Measurements from ENCODE around the gene HIVEP3. TPM values are rescaled to one million over a fixed set of nuclear protein-coding genes. Genes with fewer than 3 reads are reported as not detected.

Gene HIVEP3
- total RNA-seq, 1 donor from 2014 or later: 3.6 TPM

DNA sequence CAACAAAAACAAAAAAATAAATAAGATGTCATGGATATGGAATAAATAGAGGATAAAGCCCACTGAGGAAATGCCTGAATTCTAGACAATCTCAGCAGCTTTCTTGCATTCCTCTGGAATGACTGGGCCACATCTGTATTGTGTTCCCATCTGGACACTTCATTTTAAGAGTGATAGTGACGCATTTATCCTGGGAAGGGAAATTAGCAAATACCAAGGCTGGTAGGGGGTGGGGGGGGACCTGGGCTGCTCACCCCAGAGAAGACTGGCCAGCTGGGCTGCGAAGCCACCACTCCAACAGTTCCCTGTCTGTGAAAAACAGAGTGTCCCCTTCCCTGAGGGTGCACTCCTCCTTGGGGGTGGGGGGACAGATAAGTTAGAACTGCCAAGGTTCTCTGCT is 106.3 kb downstream of the HIVEP3 start:
- Mint-ChIP-seq H3K27me3 (ENCODE audit: low read depth) (no peaks in the 10 kb centered on the region), H3K36me3 (ENCODE audit: low read depth) (no peaks in the 10 kb centered on the region), H3K4me3 (ENCODE audit: unreplicated experiment) (no peak overlapping the region), H3K27ac (ENCODE audit: unreplicated experiment) (peak overlapping the region; percentile 69), H3K9me3 (ENCODE audit: low read depth) (no peaks in the 10 kb centered on the region), H3K4me1 (ENCODE audit: low read depth) (peaks cover 12% of the 10 kb centered on the region)
- TF ChIP-seq, protein P1, sequence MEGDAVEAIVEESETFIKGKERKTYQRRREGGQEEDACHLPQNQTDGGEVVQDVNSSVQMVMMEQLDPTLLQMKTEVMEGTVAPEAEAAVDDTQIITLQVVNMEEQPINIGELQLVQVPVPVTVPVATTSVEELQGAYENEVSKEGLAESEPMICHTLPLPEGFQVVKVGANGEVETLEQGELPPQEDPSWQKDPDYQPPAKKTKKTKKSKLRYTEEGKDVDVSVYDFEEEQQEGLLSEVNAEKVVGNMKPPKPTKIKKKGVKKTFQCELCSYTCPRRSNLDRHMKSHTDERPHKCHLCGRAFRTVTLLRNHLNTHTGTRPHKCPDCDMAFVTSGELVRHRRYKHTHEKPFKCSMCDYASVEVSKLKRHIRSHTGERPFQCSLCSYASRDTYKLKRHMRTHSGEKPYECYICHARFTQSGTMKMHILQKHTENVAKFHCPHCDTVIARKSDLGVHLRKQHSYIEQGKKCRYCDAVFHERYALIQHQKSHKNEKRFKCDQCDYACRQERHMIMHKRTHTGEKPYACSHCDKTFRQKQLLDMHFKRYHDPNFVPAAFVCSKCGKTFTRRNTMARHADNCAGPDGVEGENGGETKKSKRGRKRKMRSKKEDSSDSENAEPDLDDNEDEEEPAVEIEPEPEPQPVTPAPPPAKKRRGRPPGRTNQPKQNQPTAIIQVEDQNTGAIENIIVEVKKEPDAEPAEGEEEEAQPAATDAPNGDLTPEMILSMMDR (IDR thresholded peaks at IDR 0.05): no peak
- DNase-seq (ENCODE audit: low spot score): no peak

DNA sequence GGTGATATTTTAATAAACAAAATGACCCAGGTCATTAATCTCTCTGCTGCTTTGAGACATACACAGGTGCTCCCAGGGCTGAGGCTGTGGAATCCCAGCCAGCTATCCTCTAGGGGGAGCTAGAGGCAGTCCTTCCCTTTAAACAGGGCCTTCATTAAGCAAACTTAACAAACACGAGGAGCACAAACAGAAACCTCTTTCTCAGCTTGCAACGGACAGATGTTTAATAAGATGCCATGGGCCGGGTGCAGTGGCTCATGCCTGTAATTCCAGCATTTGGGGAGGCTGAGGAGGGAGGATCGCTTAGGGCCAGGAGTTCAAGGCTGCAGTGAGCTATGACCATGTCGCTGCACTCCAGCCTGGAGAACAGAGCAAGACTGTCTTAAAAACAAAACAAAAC is 106.7 kb downstream of the HIVEP3 start:
- no peaks in the 10 kb centered on the region for H3K9me3 Mint-ChIP-seq (ENCODE audit: low read depth)
- TF ChIP-seq, protein P1 (IDR thresholded peaks at IDR 0.05): peak; percentile 82
- peaks cover 12% of the 10 kb centered on the region for H3K4me1 Mint-ChIP-seq (ENCODE audit: low read depth)
- H3K27me3 Mint-ChIP-seq (ENCODE audit: low read depth): no peaks in the 10 kb centered on the region
- no peak overlapping the region for H3K4me3 Mint-ChIP-seq (ENCODE audit: unreplicated experiment)
- no peak for DNase-seq (ENCODE audit: low spot score)
- no peaks in the 10 kb centered on the region for H3K36me3 Mint-ChIP-seq (ENCODE audit: low read depth)
- peak overlapping the region; percentile 69 for H3K27ac Mint-ChIP-seq (ENCODE audit: unreplicated experiment)

DNA sequence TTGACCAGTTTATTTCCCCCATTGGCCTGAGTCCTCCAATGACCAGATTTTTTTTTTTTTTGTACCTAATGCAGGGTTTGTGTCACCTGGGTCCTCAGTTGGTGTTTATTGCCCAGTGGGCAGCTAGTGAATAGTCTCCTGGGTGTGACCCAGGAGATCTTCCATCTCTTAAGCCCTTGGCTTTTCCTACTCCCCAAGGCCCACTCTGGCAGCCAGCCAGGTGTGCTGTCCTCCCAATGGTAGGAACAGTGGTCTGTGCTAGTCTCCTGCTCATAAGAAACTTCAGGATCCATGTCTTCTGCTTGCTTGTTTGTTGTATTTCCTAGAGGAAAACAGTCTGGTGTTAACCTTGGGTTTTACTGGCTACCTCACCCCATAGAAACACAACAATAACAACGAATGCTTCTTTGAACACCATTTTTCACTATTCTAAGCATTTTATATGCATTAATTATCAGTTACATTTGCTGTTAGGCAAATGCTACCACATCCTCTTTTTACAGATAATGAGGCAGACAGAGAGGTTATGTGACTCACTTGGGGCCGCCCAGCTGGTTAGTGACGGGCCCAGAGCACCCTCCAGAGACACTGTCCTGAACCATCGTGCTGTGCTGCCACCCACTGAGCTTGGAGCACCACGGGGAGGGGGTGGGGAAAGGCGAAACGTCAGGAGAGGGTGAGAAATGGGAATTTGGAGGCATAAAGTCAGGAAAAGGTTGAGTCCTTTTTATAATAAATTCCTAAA is 107.5 kb downstream of the HIVEP3 start:
- Mint-ChIP-seq H3K27ac (ENCODE audit: unreplicated experiment) (no peak overlapping the region), H3K27me3 (ENCODE audit: low read depth) (no peaks in the 10 kb centered on the region), H3K36me3 (ENCODE audit: low read depth) (no peaks in the 10 kb centered on the region), H3K4me3 (ENCODE audit: unreplicated experiment) (no peak overlapping the region), H3K4me1 (ENCODE audit: low read depth) (peaks cover 12% of the 10 kb centered on the region), H3K9me3 (ENCODE audit: low read depth) (no peaks in the 10 kb centered on the region)
- no peak for DNase-seq (ENCODE audit: low spot score)
- TF ChIP-seq, protein P1 (IDR thresholded peaks at IDR 0.05): no peak

DNA sequence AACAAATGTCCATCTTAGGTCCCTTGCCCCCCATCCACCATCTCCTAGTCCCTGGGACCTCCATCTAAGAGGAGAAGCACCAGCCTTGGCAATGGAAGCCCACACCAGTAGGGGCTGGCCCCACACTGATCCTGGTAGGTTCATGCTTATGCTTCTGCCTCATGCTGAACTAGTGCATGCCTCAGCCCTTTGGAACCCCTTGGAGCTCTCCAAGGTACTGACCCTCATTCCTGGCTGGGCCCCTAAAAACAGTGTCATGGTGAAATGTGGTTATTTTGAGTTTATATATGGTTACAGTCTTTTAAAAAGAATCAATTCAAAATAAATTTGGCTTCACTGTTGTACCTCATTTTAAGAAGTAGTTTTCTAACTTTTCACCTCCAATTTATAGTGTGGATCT is 108.3 kb downstream of the HIVEP3 start:
- Mint-ChIP-seq H3K36me3 (ENCODE audit: low read depth) (no peaks in the 10 kb centered on the region), H3K27me3 (ENCODE audit: low read depth) (no peaks in the 10 kb centered on the region), H3K4me1 (ENCODE audit: low read depth) (peaks cover 12% of the 10 kb centered on the region), H3K9me3 (ENCODE audit: low read depth) (no peaks in the 10 kb centered on the region), H3K4me3 (ENCODE audit: unreplicated experiment) (no peak overlapping the region), H3K27ac (ENCODE audit: unreplicated experiment) (no peak overlapping the region)
- TF ChIP-seq, protein P1 (IDR thresholded peaks at IDR 0.05): no peak
- DNase-seq (ENCODE audit: low spot score): no peak

DNA sequence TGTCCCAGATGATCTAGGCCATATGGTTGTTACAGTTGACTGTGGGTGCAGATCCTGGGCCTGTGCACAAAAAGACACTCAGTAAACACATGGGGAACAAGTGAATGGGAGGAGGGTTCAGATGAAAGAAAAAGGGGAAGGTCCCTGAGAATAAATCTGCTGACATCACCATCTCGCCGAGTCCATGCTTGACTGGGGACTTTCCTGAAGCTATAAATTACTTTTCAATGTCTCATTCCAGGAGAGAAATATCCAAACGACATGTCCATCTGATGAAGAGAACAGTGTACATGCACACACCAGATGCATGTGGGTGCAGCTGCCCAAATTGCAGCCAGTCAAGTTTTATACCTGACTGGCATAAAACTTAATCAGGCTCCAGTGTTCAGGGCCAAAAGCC is 109.0 kb downstream of the HIVEP3 start:
- Mint-ChIP-seq H3K9me3 (ENCODE audit: low read depth) (no peaks in the 10 kb centered on the region), H3K4me3 (ENCODE audit: unreplicated experiment) (no peak overlapping the region), H3K27ac (ENCODE audit: unreplicated experiment) (no peak overlapping the region), H3K4me1 (ENCODE audit: low read depth) (peaks cover 12% of the 10 kb centered on the region), H3K27me3 (ENCODE audit: low read depth) (no peaks in the 10 kb centered on the region), H3K36me3 (ENCODE audit: low read depth) (no peaks in the 10 kb centered on the region)
- TF ChIP-seq, protein P1 (IDR thresholded peaks at IDR 0.05): no peak
- no peak for DNase-seq (ENCODE audit: low spot score)

Data from chondrocyte (in vitro differentiated cells).